Endothelial cell of umbilical vein (primary cell): ENCODE measurements around the gene DUSP15. TPM values are rescaled to one million over a fixed set of nuclear protein-coding genes. Genes with fewer than 3 reads are reported as not detected.

ENCODE experiments used
- BruUV-seq: library from RNA; stranded (reverse); fragments of 400-500 nt; replicated peaks from 2 replicates; lab custom pipeline; 2021; lab: Mats Ljungman, UMichigan
- CTCF ChIA-PET: fragments of 300-600, 350-600 bp; sonication (Branson Sonifier 250); formaldehyde crosslinking; loops from one replicate; lab custom pipeline; 2021; ENCODE audit warnings: antibody characterized with exemption, inconsistent platforms; lab: Charles Lee
- POLR2A ChIA-PET: fragments of 300-600, 350-600 bp; sonication (Branson Sonifier 250); formaldehyde crosslinking; loops from one replicate; lab custom pipeline; 2021; ENCODE audit warnings: antibody characterized with exemption, inconsistent platforms; lab: Charles Lee
- DNase-seq: peaks from one replicate; pipeline ENCODE4 v3.0.0-alpha.2; 2011; ENCODE audit warnings: low read depth, low spot score
- FAIRE-seq: peaks from 2 replicates; lab custom pipeline; 2011; peaks lifted over from hg19 to GRCh38; lab: Jason Lieb, UNC
- H2AFZ ChIP-seq: 2 replicates; pipeline ENCODE4 v1.6.0; 2012; ENCODE audit warnings: low read depth, low read length, control low read depth, inconsistent platforms
- H3K27ac ChIP-seq: 2 replicates; pipeline ENCODE4 v1.5.1; 2011; ENCODE audit warnings: low read depth, mild to moderate bottlenecking, control low read depth, low read length, moderate library complexity; ENCODE audit not compliant: insufficient read depth
- H3K27me3 ChIP-seq, 2 experiments: 2 replicates each; pipeline versions ENCODE4 v1.6.0 to v1.6.1; 2011; ENCODE audit warnings: low read length in 2 of 2, mixed read lengths in 1 of 2; ENCODE audit not compliant: control insufficient read depth in 2 of 2, insufficient read depth in 2 of 2
- H3K36me3 ChIP-seq, 2 experiments: 2 replicates in 1 of 2; 3 replicates in 1 of 2; pipeline ENCODE4 v1.5.1; 2011; ENCODE audit warnings: low read length in 2 of 2, mild to moderate bottlenecking in 1 of 2, moderate library complexity in 1 of 2; ENCODE audit not compliant: control insufficient read depth in 2 of 2, insufficient read depth in 2 of 2; ENCODE audit errors: extremely low read depth in 1 of 2
- H3K4me1 ChIP-seq: 3 replicates; pipeline ENCODE4 v1.5.1; 2011; ENCODE audit warnings: mild to moderate bottlenecking, low read length; ENCODE audit not compliant: control insufficient read depth, insufficient read depth; ENCODE audit errors: extremely low read depth
- H3K4me2 ChIP-seq: 2 replicates; pipeline ENCODE4 v1.6.1; 2011; ENCODE audit warnings: low read length, control low read depth, mixed read lengths; ENCODE audit not compliant: insufficient read depth
- H3K4me3 ChIP-seq, 3 experiments: fragments of 200-600 bp in 1 of 3; sonication (generic), shearing (Covaris generic) in 1 of 3; replicated peaks in 1 of 3; 2 replicates each; pipeline ENCODE4 v1.5.1; 2011 to 2016; ENCODE audit warnings: control low read depth in 3 of 3, low read length in 3 of 3, mild to moderate bottlenecking in 2 of 3, inconsistent platforms in 1 of 3, low read depth in 1 of 3, moderate library complexity in 1 of 3; ENCODE audit not compliant: insufficient read depth in 1 of 3
- H3K79me2 ChIP-seq: 2 replicates; pipeline ENCODE4 v1.6.0; 2012; ENCODE audit warnings: low read length, inconsistent platforms; ENCODE audit not compliant: control insufficient read depth, insufficient read depth
- H3K9ac ChIP-seq: replicated peaks from 2 replicates; pipeline ENCODE3; 2011; ENCODE audit warnings: low read length, control low read depth; ENCODE audit not compliant: insufficient read depth; ENCODE audit errors: extremely low read depth
- H3K9me1 ChIP-seq: replicated peaks from 3 replicates; pipeline ENCODE4 v1.6.0; 2011; ENCODE audit warnings: mild to moderate bottlenecking, low read length; ENCODE audit not compliant: control insufficient read depth, insufficient read depth; ENCODE audit errors: extremely low read depth
- H3K9me3 ChIP-seq: replicated peaks from 2 replicates; pipeline ENCODE4 v1.5.1; 2012; ENCODE audit warnings: low read length, inconsistent platforms; ENCODE audit not compliant: control insufficient read depth, insufficient read depth
- H4K20me1 ChIP-seq: replicated peaks from 2 replicates; pipeline ENCODE3; 2011; ENCODE audit warnings: mild to moderate bottlenecking, low read length; ENCODE audit not compliant: control insufficient read depth, insufficient read depth; ENCODE audit errors: extremely low read depth
- EZH2 ChIP-seq: IDR thresholded peaks from 2 replicates; pipeline ENCODE4 v1.6.1; 2012; ENCODE audit warnings: borderline replicate concordance, low read depth, mild to moderate bottlenecking, moderate library complexity, low read length, inconsistent platforms; ENCODE audit not compliant: severe bottlenecking
- FOS ChIP-seq: IDR thresholded peaks from 2 replicates; pipeline ENCODE4 v1.6.1; 2011; ENCODE audit warnings: mild to moderate bottlenecking, low read length, moderate library complexity, borderline replicate concordance; ENCODE audit not compliant: insufficient read depth
- GATA2 ChIP-seq: IDR thresholded peaks from 2 replicates; pipeline ENCODE4 v1.7.0; 2011; ENCODE audit warnings: low read depth, mild to moderate bottlenecking, moderate library complexity, mixed read lengths, low read length; ENCODE audit not compliant: insufficient read length, insufficient read depth
- JUN ChIP-seq: IDR thresholded peaks from 2 replicates; pipeline ENCODE4 v1.6.1; 2011; ENCODE audit warnings: borderline replicate concordance, low read depth; ENCODE audit not compliant: insufficient read length, insufficient read depth
- MYC ChIP-seq: IDR thresholded peaks from one replicate; pipeline ENCODE4 v1.6.1; 2011; ENCODE audit warnings: mild to moderate bottlenecking, low read depth, low read length
- POLR2A ChIP-seq: IDR thresholded peaks from 2 replicates; pipeline ENCODE4 v1.6.1; 2012; ENCODE audit warnings: low read depth, mild to moderate bottlenecking, control low read depth, low read length
- POLR2AphosphoS5 ChIP-seq: IDR thresholded peaks from 2 replicates; pipeline ENCODE4 v1.6.1; 2012; ENCODE audit warnings: low read depth, mild to moderate bottlenecking, control low read depth, low read length, moderate library complexity; ENCODE audit not compliant: insufficient read depth
- dilution Hi-C: fragments of 300-500 bp; cut with MboI; formaldehyde crosslinking; loops from one replicate; pipeline ENCODE4 v1.15.0; 2019; ENCODE audit warnings: low sequenced_read_pairs; ENCODE audit not compliant: extremely low pct_ligation_motif_present
- intact Hi-C: fragments of 100-400 bp; cut with micrococcal nuclease; formaldehyde crosslinking; loops from one replicate; pipeline ENCODE4 v1.10.0; 2022
- polyA plus RNA-seq, 4 experiments: library from polyadenylated mRNA; depleted of rRNA in 3 of 4; stranded (reverse) in 3 of 4; unstranded in 1 of 4; fragments of >200 nt; gene quantifications; 2 replicates each; pipeline versions ENCODE4 v1.2.1 to v1.2.3, GENCODE V29; 2011 to 2012; ENCODE audit warnings: missing spikeins in 1 of 4
- total RNA-seq: library from RNA; stranded (reverse); gene quantifications from 2 replicates; pipeline ENCODE4 v1.2.3, GENCODE V29; 2021
- TF ChIP-seq, protein P1 (sequence below): IDR thresholded peaks from 2 replicates; pipeline ENCODE4 v1.6.1; 2011; ENCODE audit not compliant: insufficient read depth, insufficient read length
- TF ChIP-seq, protein P2 (sequence below), 2 donors: IDR thresholded peaks; 1 replicate in 1 of 2; 2 replicates in 1 of 2; pipeline ENCODE4 v1.5.1; 2011; ENCODE audit warnings: low read length in 2 of 2, mild to moderate bottlenecking in 2 of 2, moderate library complexity in 2 of 2, control low read depth in 1 of 2, inconsistent platforms in 1 of 2, low read depth in 1 of 2; ENCODE audit not compliant: insufficient read depth in 1 of 2; ENCODE audit errors: extremely low read depth in 1 of 2

Gene DUSP15
- total and polyA plus RNA-seq, 2 donors (not counting 3 experiments of a cell fraction or from before 2014, with no cell fraction given) = 0.33 TPM; not detected in 1

DNA sequence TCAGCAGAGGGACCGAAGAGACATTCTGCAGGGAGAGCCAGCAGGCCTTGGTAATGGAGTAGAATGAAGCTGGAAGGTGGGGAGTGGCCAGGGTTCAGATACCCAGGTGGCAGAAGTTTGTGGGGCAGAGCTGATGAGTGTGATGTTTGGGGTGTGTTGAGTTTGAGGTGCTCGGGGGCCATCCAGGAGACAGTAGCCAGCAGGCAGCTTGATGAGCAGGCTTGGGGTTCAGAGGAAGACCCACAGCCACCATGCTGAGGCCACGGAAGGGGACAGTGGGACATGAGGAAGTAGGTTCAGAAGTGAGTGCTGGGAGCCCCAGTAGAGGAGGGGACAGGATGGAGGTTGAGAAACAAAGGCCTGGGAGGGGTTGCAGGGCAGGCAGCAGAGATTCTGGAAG is 13.8 kb downstream of the DUSP15 start:
- H3K27ac ChIP-seq = no peak overlapping the region
- CTCF ChIA-PET = interaction anchor here (1.2 to 18.2 kb wide), 5 partner anchors 10 to 175 kb away, joined by 4 to 619 read pairs (median 13); partner anchors contain the start of genes FOXS1, MYLK2 and PDRG1
- H3K4me1 ChIP-seq = no peaks in the 10 kb centered on the region
- dilution Hi-C loops (no loop called here), intact Hi-C loops (no loop called here)
- no peak overlapping the region for H3K9ac ChIP-seq
- no peaks in the 10 kb centered on the region for H3K79me2 ChIP-seq
- DNase-seq (no peak), FAIRE-seq (no peak)
- BruUV-seq = no TSS peak
- H3K9me3 ChIP-seq = no peaks in the 10 kb centered on the region
- H4K20me1 ChIP-seq = no peaks in the 10 kb centered on the region
- POLR2A ChIA-PET = no interaction called here
- TF ChIP-seq POLR2A = no peak
- TF ChIP-seq MYC = no peak
- no peak for TF ChIP-seq EZH2
- no peak for TF ChIP-seq FOS
- TF ChIP-seq, protein P1, sequence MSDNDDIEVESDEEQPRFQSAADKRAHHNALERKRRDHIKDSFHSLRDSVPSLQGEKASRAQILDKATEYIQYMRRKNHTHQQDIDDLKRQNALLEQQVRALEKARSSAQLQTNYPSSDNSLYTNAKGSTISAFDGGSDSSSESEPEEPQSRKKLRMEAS = no peak
- TF ChIP-seq, protein P2, sequence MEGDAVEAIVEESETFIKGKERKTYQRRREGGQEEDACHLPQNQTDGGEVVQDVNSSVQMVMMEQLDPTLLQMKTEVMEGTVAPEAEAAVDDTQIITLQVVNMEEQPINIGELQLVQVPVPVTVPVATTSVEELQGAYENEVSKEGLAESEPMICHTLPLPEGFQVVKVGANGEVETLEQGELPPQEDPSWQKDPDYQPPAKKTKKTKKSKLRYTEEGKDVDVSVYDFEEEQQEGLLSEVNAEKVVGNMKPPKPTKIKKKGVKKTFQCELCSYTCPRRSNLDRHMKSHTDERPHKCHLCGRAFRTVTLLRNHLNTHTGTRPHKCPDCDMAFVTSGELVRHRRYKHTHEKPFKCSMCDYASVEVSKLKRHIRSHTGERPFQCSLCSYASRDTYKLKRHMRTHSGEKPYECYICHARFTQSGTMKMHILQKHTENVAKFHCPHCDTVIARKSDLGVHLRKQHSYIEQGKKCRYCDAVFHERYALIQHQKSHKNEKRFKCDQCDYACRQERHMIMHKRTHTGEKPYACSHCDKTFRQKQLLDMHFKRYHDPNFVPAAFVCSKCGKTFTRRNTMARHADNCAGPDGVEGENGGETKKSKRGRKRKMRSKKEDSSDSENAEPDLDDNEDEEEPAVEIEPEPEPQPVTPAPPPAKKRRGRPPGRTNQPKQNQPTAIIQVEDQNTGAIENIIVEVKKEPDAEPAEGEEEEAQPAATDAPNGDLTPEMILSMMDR (IDR thresholded peaks at IDR 0.05; ENCODE audit: extremely low read depth in 1 of 2, insufficient read depth in 1 of 2, low read depth in 1 of 2, low read length in 2 of 2) = no peak
- TF ChIP-seq JUN = no peak
- no peak for TF ChIP-seq GATA2
- TF ChIP-seq POLR2AphosphoS5 = no peak
- H3K4me3 ChIP-seq = no peak overlapping the region
- no peaks in the 10 kb centered on the region for H3K9me1 ChIP-seq
- H2AFZ ChIP-seq = no peak overlapping the region
- H3K27me3 ChIP-seq = peaks cover 27 to 40% of the 10 kb centered on the region in 2 experiments
- no peak overlapping the region for H3K4me2 ChIP-seq
- H3K36me3 ChIP-seq = no peaks in the 10 kb centered on the region
